Endodermal cell (in vitro differentiated cells): Measurements from ENCODE around the gene SECISBP2L. TPM values are rescaled to one million over a fixed set of nuclear protein-coding genes. Genes with fewer than 3 reads are reported as not detected.

Experiments
- DNase-seq: peaks from one replicate; pipeline ENCODE4 v3.0.0-alpha.2; 2017
- H3K27ac ChIP-seq: 2 replicates; pipeline ENCODE4 v1.5.1; 2013; ENCODE audit warnings: mild to moderate bottlenecking, low read depth, low read length, moderate library complexity
- H3K27me3 ChIP-seq: 2 replicates; pipeline ENCODE4 v1.6.1; 2013; ENCODE audit warnings: mild to moderate bottlenecking, low read length, moderate library complexity; ENCODE audit not compliant: insufficient read depth, control insufficient read depth, poor library complexity, severe bottlenecking
- H3K36me3 ChIP-seq: 2 replicates; pipeline ENCODE4 v1.7.0; 2013; ENCODE audit warnings: mild to moderate bottlenecking, low read length, moderate library complexity; ENCODE audit not compliant: control insufficient read depth, insufficient read depth
- H3K4me1 ChIP-seq: one replicate; pipeline ENCODE4 v1.7.0; 2013; ENCODE audit warnings: low read length; ENCODE audit not compliant: control insufficient read depth, insufficient read depth
- H3K4me3 ChIP-seq: 2 replicates; pipeline ENCODE4 v1.5.1; 2013; ENCODE audit warnings: mild to moderate bottlenecking, low read length, moderate library complexity
- H3K9ac ChIP-seq: 2 replicates; pipeline ENCODE4 v1.6.1; 2013; ENCODE audit warnings: mild to moderate bottlenecking, low read length, moderate library complexity; ENCODE audit not compliant: poor library complexity, severe bottlenecking; ENCODE audit errors: extremely low read depth
- H3K9me3 ChIP-seq: 2 replicates; pipeline ENCODE4 v1.6.1; 2013; ENCODE audit warnings: mild to moderate bottlenecking, low read length, moderate library complexity; ENCODE audit not compliant: control insufficient read depth
- H3K27ac Mint-ChIP-seq: 2 replicates; pipeline ENCODE4 v1.8.0; 2020; ENCODE audit warnings: mixed read lengths
- H3K27me3 Mint-ChIP-seq: 2 replicates; pipeline ENCODE4 v1.8.0; 2021; ENCODE audit warnings: mild to moderate bottlenecking, mixed read lengths; ENCODE audit not compliant: insufficient read depth
- H3K36me3 Mint-ChIP-seq: 2 replicates; pipeline ENCODE4 v1.8.0; 2020; ENCODE audit warnings: low read depth, mixed read lengths
- H3K4me1 Mint-ChIP-seq: 2 replicates; pipeline ENCODE4 v1.8.0; 2020; ENCODE audit warnings: mixed read lengths
- H3K4me3 Mint-ChIP-seq: 2 replicates; pipeline ENCODE4 v1.8.0; 2020; ENCODE audit warnings: mild to moderate bottlenecking, moderate library complexity, mixed read lengths
- H3K9me3 Mint-ChIP-seq: 2 replicates; pipeline ENCODE4 v1.8.0; 2020; ENCODE audit warnings: mild to moderate bottlenecking, mixed read lengths
- CTCF ChIP-seq: fragments of 200-600 bp; sonication (generic); conservative IDR thresholded peaks from 2 replicates; pipeline ENCODE4 v1.5.0; 2021; ENCODE audit warnings: antibody characterized with exemption, mild to moderate bottlenecking
- WGBS, 2 experiments: methylation state at CpG; one replicate each; pipeline versions ENCODE4 v1.1.5 to v1.1.7; 2013; ENCODE audit warnings: missing lambda C conversion rate in 2 of 2, mixed read lengths in 1 of 2; ENCODE audit not compliant: insufficient coverage in 1 of 2, insufficient read length in 1 of 2; 5-methylcytosine and 5-hydroxymethylcytosine counted together
- total RNA-seq, 2 donors: library from RNA; stranded (reverse); fragmentation: NEBNext Ultra II Directional in 1 of 2; extraction: Animal tissue kit (Norgen Biotek cat#: 25700) in 1 of 2; gene quantifications; 2 replicates in 1 of 2; 3 replicates in 1 of 2; pipeline ENCODE4 v1.2.1, GENCODE V29; 2021

Gene SECISBP2L
- total RNA-seq, 2 donors from 2014 or later = 49.4 to 51.0 TPM

GRCh38 chr15:48992545-48992944, 53.7 kb downstream of the SECISBP2L start:
- H3K9ac ChIP-seq = no peak overlapping the region
- H3K36me3 ChIP-seq = peaks cover 75% of the 10 kb centered on the region
- Mint-ChIP-seq H3K27me3 (no peaks in the 10 kb centered on the region), H3K4me3 (no peak overlapping the region), H3K36me3 (peaks cover 55% of the 10 kb centered on the region), H3K27ac (no peak overlapping the region), H3K9me3 (no peaks in the 10 kb centered on the region), H3K4me1 (no peaks in the 10 kb centered on the region)
- DNase-seq = no peak
- TF ChIP-seq CTCF = no peak
- H3K4me3 ChIP-seq = no peak overlapping the region
- no peaks in the 10 kb centered on the region for H3K4me1 ChIP-seq
- 94 to 100% methylated on average over 1 of the region's 1 CpG for WGBS, 2 experiments
- H3K27ac ChIP-seq = no peak overlapping the region
- no peaks in the 10 kb centered on the region for H3K27me3 ChIP-seq
- H3K9me3 ChIP-seq = no peaks in the 10 kb centered on the region

DNA sequence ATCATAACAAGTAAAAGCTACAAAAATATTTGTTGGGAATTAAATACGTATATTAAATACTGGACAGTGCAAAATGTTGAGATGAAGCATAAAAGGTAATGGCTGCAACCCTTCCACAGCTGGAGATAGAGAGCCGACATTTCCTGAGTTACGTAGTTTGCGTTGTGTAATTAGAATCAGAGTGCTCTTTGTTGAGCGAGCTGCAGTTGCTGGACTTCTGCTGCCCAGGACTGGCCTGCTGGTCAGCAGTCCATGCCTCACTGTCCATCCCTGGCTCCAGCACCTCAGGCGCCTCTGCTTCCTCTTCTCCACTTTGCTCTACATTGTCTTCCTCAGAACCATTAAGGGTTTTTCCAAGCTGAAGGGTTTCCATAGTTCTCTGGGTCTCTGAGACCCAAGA, 54.1 kb downstream of the SECISBP2L start:
- H3K4me3 Mint-ChIP-seq = no peak overlapping the region
- H3K9me3 Mint-ChIP-seq = no peaks in the 10 kb centered on the region
- WGBS, 2 experiments = 96 to 98% methylated on average over 6 of the region's 6 CpGs
- H3K36me3 Mint-ChIP-seq = peaks cover 50% of the 10 kb centered on the region
- no peak for DNase-seq
- Histone ChIP-seq H3K9me3 (no peaks in the 10 kb centered on the region), H3K27me3 (no peaks in the 10 kb centered on the region), H3K36me3 (peaks cover 71% of the 10 kb centered on the region), H3K4me1 (no peaks in the 10 kb centered on the region), H3K4me3 (no peak overlapping the region), H3K27ac (no peak overlapping the region), H3K9ac (no peak overlapping the region)
- H3K27ac Mint-ChIP-seq = no peak overlapping the region
- H3K4me1 Mint-ChIP-seq = no peaks in the 10 kb centered on the region
- no peak for TF ChIP-seq CTCF
- H3K27me3 Mint-ChIP-seq = no peaks in the 10 kb centered on the region

- Histone ChIP-seq H3K27me3 (no peaks in the 10 kb centered on the region), H3K27ac (no peak overlapping the region), H3K4me1 (no peaks in the 10 kb centered on the region), H3K4me3 (no peak overlapping the region), H3K36me3 (peaks cover 41% of the 10 kb centered on the region), H3K9me3 (no peaks in the 10 kb centered on the region), H3K9ac (no peak overlapping the region)
- WGBS, 2 experiments = 100% methylated on average over 1 of the region's 1 CpG; no CpG with 5 or more reads in 1 of the 2 experiments
- Mint-ChIP-seq H3K9me3 (no peaks in the 10 kb centered on the region), H3K36me3 (peaks cover 26% of the 10 kb centered on the region), H3K4me3 (no peak overlapping the region), H3K4me1 (no peaks in the 10 kb centered on the region), H3K27me3 (no peaks in the 10 kb centered on the region), H3K27ac (no peak overlapping the region)
- TF ChIP-seq CTCF = no peak
- no peak for DNase-seq
These were observed 57.1 kb downstream of the SECISBP2L start for GRCh38 chr15:48989170-48989569.
